Neural crest cell (in vitro differentiated cells): ENCODE measurements around the gene SLC33A1. TPM values are rescaled to one million over a fixed set of nuclear protein-coding genes. Genes with fewer than 3 reads are reported as not detected.

Experiments
- DNase-seq: peaks from one replicate; pipeline ENCODE4 v3.0.0; 2021; ENCODE audit warnings: low read depth, mixed read lengths, low spot score
- H3K27ac Mint-ChIP-seq: one replicate; pipeline ENCODE4 v1.8.0; 2021; ENCODE audit warnings: mild to moderate bottlenecking, mixed read lengths; ENCODE audit not compliant: unreplicated experiment
- H3K27me3 Mint-ChIP-seq: 2 replicates; pipeline ENCODE4 v1.8.0; 2021; ENCODE audit warnings: low read depth, mild to moderate bottlenecking, mixed read lengths
- H3K36me3 Mint-ChIP-seq: 2 replicates; pipeline ENCODE4 v1.8.0; 2021; ENCODE audit warnings: low read depth, mild to moderate bottlenecking, mixed read lengths
- H3K4me1 Mint-ChIP-seq: 2 replicates; pipeline ENCODE4 v1.8.0; 2021; ENCODE audit warnings: mixed read lengths
- H3K4me3 Mint-ChIP-seq: one replicate; pipeline ENCODE4 v1.8.0; 2021; ENCODE audit warnings: mild to moderate bottlenecking, mixed read lengths
- H3K9me3 Mint-ChIP-seq: 2 replicates; pipeline ENCODE4 v1.8.0; 2021; ENCODE audit warnings: mixed read lengths
- total RNA-seq: library from RNA; stranded (reverse); gene quantifications from 2 replicates; pipeline ENCODE4 v1.2.1, GENCODE V29; 2021
- TF ChIP-seq, protein P1 (sequence below): fragments of 200-600 bp; sonication (generic); conservative IDR thresholded peaks from 2 replicates; pipeline ENCODE4 v1.5.0; 2021; ENCODE audit warnings: antibody characterized with exemption, mild to moderate bottlenecking

SLC33A1 gene
- total RNA-seq, 1 donor from 2014 or later: 18.8 TPM

DNA sequence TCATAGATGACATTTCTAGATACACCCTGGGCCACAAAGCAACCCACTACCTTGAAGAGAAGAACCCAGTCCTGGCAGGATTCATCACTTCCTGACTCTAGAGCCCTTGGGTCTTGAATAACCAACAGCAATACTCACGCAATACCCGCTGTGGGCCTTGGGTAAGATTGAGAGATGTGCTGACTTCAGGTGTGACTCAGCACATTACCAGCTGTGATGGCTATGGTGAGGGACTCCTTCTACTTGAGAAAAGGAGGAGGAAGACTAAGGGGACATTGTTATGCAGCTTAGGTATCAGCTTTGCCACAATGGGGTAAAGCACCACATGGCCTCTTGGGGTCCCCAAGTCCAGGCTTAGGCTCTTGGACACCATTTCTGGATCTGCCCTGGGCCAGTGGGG lies 63.0 kb downstream of the SLC33A1 start:
- peaks cover 5% of the 10 kb centered on the region for H3K4me1 Mint-ChIP-seq
- H3K27ac Mint-ChIP-seq: peak overlapping the region; percentile 81
- no peaks in the 10 kb centered on the region for H3K27me3 Mint-ChIP-seq
- DNase-seq: no peak
- H3K4me3 Mint-ChIP-seq: no peak overlapping the region
- peaks cover 49% of the 10 kb centered on the region for H3K36me3 Mint-ChIP-seq
- TF ChIP-seq, protein P1, sequence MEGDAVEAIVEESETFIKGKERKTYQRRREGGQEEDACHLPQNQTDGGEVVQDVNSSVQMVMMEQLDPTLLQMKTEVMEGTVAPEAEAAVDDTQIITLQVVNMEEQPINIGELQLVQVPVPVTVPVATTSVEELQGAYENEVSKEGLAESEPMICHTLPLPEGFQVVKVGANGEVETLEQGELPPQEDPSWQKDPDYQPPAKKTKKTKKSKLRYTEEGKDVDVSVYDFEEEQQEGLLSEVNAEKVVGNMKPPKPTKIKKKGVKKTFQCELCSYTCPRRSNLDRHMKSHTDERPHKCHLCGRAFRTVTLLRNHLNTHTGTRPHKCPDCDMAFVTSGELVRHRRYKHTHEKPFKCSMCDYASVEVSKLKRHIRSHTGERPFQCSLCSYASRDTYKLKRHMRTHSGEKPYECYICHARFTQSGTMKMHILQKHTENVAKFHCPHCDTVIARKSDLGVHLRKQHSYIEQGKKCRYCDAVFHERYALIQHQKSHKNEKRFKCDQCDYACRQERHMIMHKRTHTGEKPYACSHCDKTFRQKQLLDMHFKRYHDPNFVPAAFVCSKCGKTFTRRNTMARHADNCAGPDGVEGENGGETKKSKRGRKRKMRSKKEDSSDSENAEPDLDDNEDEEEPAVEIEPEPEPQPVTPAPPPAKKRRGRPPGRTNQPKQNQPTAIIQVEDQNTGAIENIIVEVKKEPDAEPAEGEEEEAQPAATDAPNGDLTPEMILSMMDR: no peak
- peaks cover 3% of the 10 kb centered on the region for H3K9me3 Mint-ChIP-seq

DNA sequence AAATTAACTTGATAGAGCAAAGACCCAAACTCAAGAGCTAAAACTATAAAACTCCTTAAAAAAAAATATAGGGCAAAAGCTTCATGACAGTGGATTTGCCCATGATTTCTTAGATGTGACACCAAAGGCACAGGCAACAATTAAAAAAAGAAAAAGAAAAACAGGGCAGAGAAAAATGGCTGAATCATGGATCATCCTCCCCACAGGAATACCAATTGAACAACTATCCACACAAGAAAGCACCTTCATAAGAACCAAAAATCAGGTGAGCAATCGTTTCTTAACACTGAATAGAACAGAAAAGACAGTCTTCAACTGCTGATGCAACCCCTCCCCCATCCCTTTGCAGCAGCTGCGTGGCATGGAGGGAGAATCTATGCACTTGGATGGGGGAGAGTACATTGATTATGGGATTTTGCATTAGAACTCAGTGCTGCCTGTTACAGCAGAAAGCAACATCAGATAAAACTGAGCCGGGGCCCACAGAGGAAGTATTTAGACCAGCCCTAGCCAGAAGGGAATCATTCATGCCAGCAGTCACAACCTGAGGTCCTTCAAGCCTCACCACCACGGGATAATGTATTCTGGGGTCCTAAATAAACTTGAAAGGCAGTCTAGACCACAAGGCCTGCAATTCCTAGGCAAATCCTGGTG lies 63.8 kb downstream of the SLC33A1 start:
- Mint-ChIP-seq H3K27me3 (no peaks in the 10 kb centered on the region), H3K4me3 (no peak overlapping the region), H3K36me3 (peaks cover 45% of the 10 kb centered on the region), H3K27ac (peak overlapping the region; percentile 81), H3K4me1 (peaks cover 5% of the 10 kb centered on the region), H3K9me3 (no peaks in the 10 kb centered on the region)
- TF ChIP-seq, protein P1: no peak
- DNase-seq: no peak

DNA sequence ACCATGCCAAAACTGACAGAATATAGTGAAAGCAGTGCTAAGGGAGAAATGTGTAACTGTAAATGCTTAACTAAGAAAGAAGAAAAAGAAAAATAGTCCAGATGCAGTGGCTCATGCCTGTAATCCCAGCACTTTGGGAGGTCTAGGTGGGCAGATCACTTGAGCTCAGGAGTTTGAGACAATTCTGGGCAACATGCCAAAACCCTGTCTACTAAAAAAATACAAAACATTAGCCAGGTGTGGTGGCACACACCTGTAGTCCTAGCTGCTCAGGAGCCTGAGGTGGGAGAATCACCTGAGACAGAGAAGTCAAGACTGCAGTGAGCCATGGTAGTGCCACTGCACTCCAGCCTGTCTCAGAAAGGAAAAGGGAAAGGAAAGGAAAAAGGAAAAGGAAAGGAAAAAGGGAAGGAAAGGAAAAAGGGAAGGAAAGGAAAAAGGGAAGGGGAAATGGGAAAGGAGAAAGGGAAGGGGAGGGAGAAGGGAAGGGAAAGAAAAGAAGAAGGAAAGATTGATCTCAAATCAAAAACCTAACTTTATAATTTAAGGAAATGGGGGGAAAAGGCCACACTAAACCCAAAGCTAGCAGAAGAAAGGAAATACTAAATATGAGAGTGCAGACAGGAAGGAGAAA lies 68.4 kb downstream of the SLC33A1 start:
- Mint-ChIP-seq H3K27me3 (no peaks in the 10 kb centered on the region), H3K4me1 (peaks cover 5% of the 10 kb centered on the region), H3K9me3 (peaks cover 7% of the 10 kb centered on the region), H3K27ac (no peak overlapping the region), H3K36me3 (peaks cover 22% of the 10 kb centered on the region), H3K4me3 (no peak overlapping the region)
- no peak for DNase-seq
- TF ChIP-seq, protein P1: no peak

DNA sequence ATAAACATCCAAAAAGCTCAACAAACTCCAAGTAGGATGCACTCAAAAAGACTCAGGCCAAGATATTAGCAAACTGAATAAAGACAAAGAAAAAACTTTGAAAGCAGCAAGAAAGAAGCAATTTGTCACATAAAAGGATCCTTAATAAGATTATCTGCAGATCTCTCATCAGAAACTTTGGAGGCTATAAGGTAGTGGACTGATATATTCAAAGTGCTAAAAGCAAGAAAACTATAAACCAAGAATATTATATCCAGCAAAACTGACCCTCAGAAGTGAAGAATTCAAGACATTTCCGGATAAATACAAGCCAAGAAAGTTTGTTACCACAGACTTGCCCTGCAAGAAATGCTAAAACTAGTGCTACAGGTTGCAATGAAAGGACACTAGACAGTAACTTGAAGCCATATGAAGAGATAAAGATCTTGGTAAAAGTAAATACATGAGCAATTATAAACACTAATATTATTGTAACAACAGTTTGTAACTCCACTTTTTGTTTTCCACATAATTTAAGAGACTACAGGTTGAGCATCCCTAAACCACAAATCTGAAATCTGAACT lies 71.8 kb downstream of the SLC33A1 start:
- Mint-ChIP-seq H3K9me3 (peaks cover 7% of the 10 kb centered on the region), H3K4me3 (no peak overlapping the region), H3K27me3 (no peaks in the 10 kb centered on the region), H3K4me1 (no peaks in the 10 kb centered on the region), H3K36me3 (peaks cover 19% of the 10 kb centered on the region), H3K27ac (peak overlapping the region; percentile 43)
- TF ChIP-seq, protein P1: no peak
- DNase-seq: no peak

DNA sequence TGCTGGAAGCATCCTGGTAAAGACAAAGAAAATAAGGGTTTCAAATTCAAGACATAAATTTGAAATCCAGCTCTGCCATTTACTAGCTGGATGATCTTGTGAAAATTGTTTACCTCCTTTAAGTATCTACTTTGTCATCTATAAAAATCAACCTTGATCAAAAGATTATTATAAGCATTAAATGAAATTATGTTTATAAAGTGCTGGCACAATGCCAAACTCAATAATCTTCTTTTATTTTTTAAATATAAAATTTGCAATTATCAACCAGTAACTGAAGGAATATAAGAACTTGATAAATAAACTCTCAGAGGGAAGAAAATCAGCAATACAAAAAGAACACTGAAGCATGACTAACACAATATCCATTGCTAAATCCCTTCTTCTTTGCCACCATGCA lies 73.9 kb downstream of the SLC33A1 start:
- no peak overlapping the region for H3K4me3 Mint-ChIP-seq
- TF ChIP-seq, protein P1: no peak
- H3K4me1 Mint-ChIP-seq: no peaks in the 10 kb centered on the region
- H3K27ac Mint-ChIP-seq: no peak overlapping the region
- peaks cover 7% of the 10 kb centered on the region for H3K9me3 Mint-ChIP-seq
- no peaks in the 10 kb centered on the region for H3K27me3 Mint-ChIP-seq
- H3K36me3 Mint-ChIP-seq: peaks cover 19% of the 10 kb centered on the region
- no peak for DNase-seq
